HFFc6 (cell line): Measurements from ENCODE around the gene C11orf21. TPM values are rescaled to one million over a fixed set of nuclear protein-coding genes. Genes with fewer than 3 reads are reported as not detected.
A peak's percentile ranks its signal among the peaks of the same experiment; 100 is the strongest.

ENCODE experiments used
- DNase-seq: peaks from one replicate; pipeline ENCODE4 v3.0.0-alpha.2; 2018
- H3K27ac Mint-ChIP-seq: 2 replicates; pipeline ENCODE4 v1.8.0; 2020; ENCODE audit warnings: mild to moderate bottlenecking, mixed read lengths
- H3K27me3 Mint-ChIP-seq: 2 replicates; pipeline ENCODE4 v1.8.0; 2021; ENCODE audit warnings: mild to moderate bottlenecking, moderate library complexity, mixed read lengths; ENCODE audit not compliant: insufficient read depth
- H3K36me3 Mint-ChIP-seq: 2 replicates; pipeline ENCODE4 v1.8.0; 2021; ENCODE audit warnings: low read depth, mixed read lengths
- H3K4me1 Mint-ChIP-seq: 2 replicates; pipeline ENCODE4 v1.8.0; 2020; ENCODE audit warnings: low read depth, mixed read lengths
- H3K4me3 Mint-ChIP-seq: 2 replicates; pipeline ENCODE4 v1.8.0; 2020; ENCODE audit warnings: mild to moderate bottlenecking, moderate library complexity, mixed read lengths
- H3K9me3 Mint-ChIP-seq: 2 replicates; pipeline ENCODE4 v1.8.0; 2020; ENCODE audit warnings: mild to moderate bottlenecking, mixed read lengths
- CTCF ChIP-seq: fragments of 200-600 bp; sonication (generic); IDR thresholded peaks from 2 replicates; pipeline ENCODE4 v1.5.0; 2021; ENCODE audit warnings: antibody characterized with exemption, mild to moderate bottlenecking
- total RNA-seq, 6 experiments: library from RNA; stranded (reverse); fragmentation: NEBNext Ultra II Directional; extraction: Animal tissue kit (Norgen Biotek cat#: 25700); gene quantifications; 2 replicates in 1 of 6; 3 replicates in 5 of 6; pipeline ENCODE4 v1.2.3, GENCODE V29; 2021

Gene C11orf21
- total RNA-seq, 6 experiments from 2014 or later = not detected

DNA sequence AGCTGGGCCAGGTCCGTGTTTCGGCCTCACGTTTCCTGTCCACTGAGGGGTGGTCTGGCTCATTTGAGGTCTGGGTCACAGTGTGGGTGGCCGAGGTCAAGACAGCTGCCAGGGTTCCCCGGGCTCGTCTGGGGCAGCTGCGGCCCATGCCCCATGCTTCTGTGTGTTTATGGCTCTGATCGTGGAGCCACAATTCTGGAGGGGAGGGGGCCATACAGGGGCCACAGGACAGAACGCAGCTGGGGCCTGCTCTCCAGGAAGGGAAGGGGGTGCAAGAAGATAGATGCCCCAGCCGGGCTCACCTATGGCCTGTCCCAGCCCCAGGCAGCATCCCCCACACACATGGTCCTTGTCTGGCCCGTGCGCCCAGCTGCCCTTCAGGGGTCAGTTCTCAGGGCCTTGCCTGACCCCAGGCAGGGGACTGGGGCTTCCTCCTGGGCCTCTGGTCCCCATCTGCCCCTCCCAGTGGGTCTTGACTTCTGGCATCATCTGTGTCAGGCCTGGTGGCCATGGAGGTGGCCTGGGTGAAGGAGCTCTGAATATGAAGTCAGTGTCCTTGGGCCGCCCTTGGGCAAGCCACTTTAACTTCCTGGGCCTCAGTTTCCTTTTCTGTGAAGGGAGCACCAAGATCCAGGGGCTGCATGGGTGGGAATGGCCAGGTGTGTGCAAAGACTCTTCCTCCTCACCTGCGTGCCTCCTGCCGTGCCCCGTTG is 8.5 kb upstream of the C11orf21 start:
- no peak for DNase-seq
- Mint-ChIP-seq H3K4me1 (peaks cover 24% of the 10 kb centered on the region), H3K36me3 (no peaks in the 10 kb centered on the region), H3K27me3 (no peaks in the 10 kb centered on the region; the same call in 1 of the 2 replicates), H3K4me3 (no peak overlapping the region), H3K27ac (no peak overlapping the region), H3K9me3 (no peaks in the 10 kb centered on the region)
- TF ChIP-seq CTCF = no peak

GRCh38 chr11:2309251-2310072 is 7.7 kb upstream of the C11orf21 start:
- Mint-ChIP-seq H3K9me3 (no peaks in the 10 kb centered on the region), H3K27me3 (no peaks in the 10 kb centered on the region; the same call in 1 of the 2 replicates), H3K36me3 (no peaks in the 10 kb centered on the region), H3K4me1 (peaks cover 24% of the 10 kb centered on the region), H3K4me3 (no peak overlapping the region), H3K27ac (no peak overlapping the region)
- TF ChIP-seq CTCF = no peak
- no peak for DNase-seq

GRCh38 chr11:2308713-2309112 is 7.0 kb upstream of the C11orf21 start:
- DNase-seq = no peak
- TF ChIP-seq CTCF = no peak
- H3K27ac Mint-ChIP-seq = no peak overlapping the region
- H3K36me3 Mint-ChIP-seq = no peaks in the 10 kb centered on the region
- H3K4me1 Mint-ChIP-seq = peaks cover 24% of the 10 kb centered on the region
- H3K27me3 Mint-ChIP-seq = no peaks in the 10 kb centered on the region; the same call in 1 of the 2 replicates
- H3K4me3 Mint-ChIP-seq = no peak overlapping the region
- no peaks in the 10 kb centered on the region for H3K9me3 Mint-ChIP-seq

DNA sequence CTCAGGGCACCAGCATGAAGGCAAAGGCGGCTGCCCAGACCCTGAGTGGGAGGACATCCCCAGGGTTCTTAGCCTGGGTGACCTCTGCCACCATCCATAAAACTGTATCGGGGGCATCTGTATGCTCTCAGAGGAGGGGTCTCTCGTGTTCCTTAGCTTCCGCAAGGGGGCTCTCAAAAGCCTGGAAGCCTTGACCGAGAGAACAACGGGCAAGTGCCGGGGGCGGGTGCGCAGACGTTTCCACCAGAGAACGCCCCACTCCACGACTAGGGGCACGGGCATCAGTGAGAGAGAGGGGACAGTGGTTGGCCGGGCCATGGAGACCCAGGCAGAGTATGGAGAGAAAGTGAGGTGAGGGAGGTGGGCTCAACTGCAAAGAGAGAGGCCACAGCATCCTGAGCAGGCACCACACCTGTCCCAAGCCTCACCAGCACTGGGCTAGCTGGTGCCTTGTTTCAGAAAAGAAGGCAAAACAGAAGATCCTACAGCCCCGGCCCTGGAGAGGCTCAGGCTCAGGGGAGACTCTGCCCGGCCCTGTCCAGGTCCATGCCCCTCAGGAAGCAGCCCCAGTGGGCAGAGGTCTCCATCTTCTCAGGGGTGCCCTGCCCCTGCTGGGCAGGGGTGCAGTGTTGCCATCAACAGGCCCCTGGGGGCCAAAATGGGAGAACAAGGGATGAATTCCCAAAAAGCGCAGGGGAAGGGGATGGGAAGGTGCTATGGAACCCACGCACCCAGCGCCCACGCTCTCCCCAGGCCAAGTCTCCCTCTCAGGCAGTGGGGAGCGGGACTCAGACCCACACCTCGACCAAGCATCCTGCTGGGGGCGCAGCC is 6.0 kb upstream of the C11orf21 start:
- Mint-ChIP-seq H3K9me3 (no peaks in the 10 kb centered on the region), H3K4me3 (no peak overlapping the region), H3K36me3 (no peaks in the 10 kb centered on the region), H3K27me3 (no peaks in the 10 kb centered on the region; the same call in 1 of the 2 replicates), H3K27ac (no peak overlapping the region), H3K4me1 (peaks cover 22% of the 10 kb centered on the region)
- TF ChIP-seq CTCF = no peak
- no peak for DNase-seq

GRCh38 chr11:2306877-2307500 is 5.3 kb upstream of the C11orf21 start:
- H3K36me3 Mint-ChIP-seq = no peaks in the 10 kb centered on the region
- no peak overlapping the region for H3K27ac Mint-ChIP-seq
- no peaks in the 10 kb centered on the region; the same call in 1 of the 2 replicates for H3K27me3 Mint-ChIP-seq
- no peaks in the 10 kb centered on the region for H3K9me3 Mint-ChIP-seq
- no peak overlapping the region for H3K4me3 Mint-ChIP-seq
- TF ChIP-seq CTCF = no peak
- peaks cover 15% of the 10 kb centered on the region for H3K4me1 Mint-ChIP-seq
- DNase-seq = peak; percentile 6
